ENCODE data around the gene EFNA5. TPM values are rescaled to one million over a fixed set of nuclear protein-coding genes. Genes with fewer than 3 reads are reported as not detected.

Gene EFNA5
- total RNA-seq, 1 experiment from 2014 or later, result 1.5 TPM

- no TSS peak for BruUV-seq (replicated peaks)
- Histone ChIP-seq H3K9me3 (no peaks in the 10 kb centered on the region), H3K36me3 (ENCODE audit: control insufficient read depth, insufficient read depth, low read length) (no peaks in the 10 kb centered on the region), H3K4me3 (ENCODE audit: low read depth, low read length) (no peak overlapping the region), H3K27me3 (replicated peaks; ENCODE audit: control insufficient read depth, insufficient read depth, low read length) (no peaks in the 10 kb centered on the region), H3K4me1 (no peaks in the 10 kb centered on the region)
- H3K9me3 Mint-ChIP-seq (ENCODE audit: unreplicated experiment), result no peaks in the 10 kb centered on the region
- DNase-seq, result no peak
- H3K27me3 Mint-ChIP-seq (ENCODE audit: insufficient read depth, unreplicated experiment), result peaks cover 5% of the 10 kb centered on the region
- TF ChIP-seq CTCF (IDR thresholded peaks at IDR 0.05; ENCODE audit: insufficient read depth in 1 of 2, low read depth in 1 of 2, low read length in 1 of 2, severe bottlenecking in 1 of 2, unreplicated experiment in 1 of 2), result no peak
- intact Hi-C loops (cut with micrococcal nuclease; ENCODE audit: unreplicated experiment), result no loop called here
- H3K4me3 Mint-ChIP-seq (ENCODE audit: unreplicated experiment), result no peak overlapping the region
- no peak overlapping the region for H3K27ac Mint-ChIP-seq (ENCODE audit: unreplicated experiment)
- ChIA-PET CTCF (no interaction called here), POLR2A (no interaction called here)
- no peaks in the 10 kb centered on the region for H3K4me1 Mint-ChIP-seq (ENCODE audit: low read depth, unreplicated experiment)
- no peaks in the 10 kb centered on the region for H3K36me3 Mint-ChIP-seq (ENCODE audit: insufficient read depth, unreplicated experiment)
Observed at GRCh38 chr5:107418902-107419301, 251.8 kb downstream of the EFNA5 start.

- Mint-ChIP-seq H3K27me3 (ENCODE audit: insufficient read depth, unreplicated experiment) (peaks cover 6% of the 10 kb centered on the region), H3K36me3 (ENCODE audit: insufficient read depth, unreplicated experiment) (no peaks in the 10 kb centered on the region), H3K9me3 (ENCODE audit: unreplicated experiment) (no peaks in the 10 kb centered on the region), H3K4me3 (ENCODE audit: unreplicated experiment) (no peak overlapping the region), H3K27ac (ENCODE audit: unreplicated experiment) (no peak overlapping the region), H3K4me1 (ENCODE audit: low read depth, unreplicated experiment) (no peaks in the 10 kb centered on the region)
- no peaks in the 10 kb centered on the region for H3K36me3 ChIP-seq (ENCODE audit: control insufficient read depth, insufficient read depth, low read length)
- no peak overlapping the region for H3K4me3 ChIP-seq (ENCODE audit: low read depth, low read length)
- no peaks in the 10 kb centered on the region for H3K4me1 ChIP-seq
- no peak for DNase-seq
- ChIA-PET POLR2A (no interaction called here), CTCF (no interaction called here)
- no peak for TF ChIP-seq CTCF (IDR thresholded peaks at IDR 0.05; ENCODE audit: insufficient read depth in 1 of 2, low read depth in 1 of 2, low read length in 1 of 2, severe bottlenecking in 1 of 2, unreplicated experiment in 1 of 2)
- BruUV-seq (replicated peaks), result no TSS peak
- no peaks in the 10 kb centered on the region for H3K27me3 ChIP-seq (replicated peaks; ENCODE audit: control insufficient read depth, insufficient read depth, low read length)
- intact Hi-C loops (cut with micrococcal nuclease; ENCODE audit: unreplicated experiment), result no loop called here
- H3K9me3 ChIP-seq, result no peaks in the 10 kb centered on the region
Observed at GRCh38 chr5:107418071-107418470, 252.7 kb downstream of the EFNA5 start.

- TF ChIP-seq CTCF (IDR thresholded peaks at IDR 0.05; ENCODE audit: insufficient read depth in 1 of 2, low read depth in 1 of 2, low read length in 1 of 2, severe bottlenecking in 1 of 2, unreplicated experiment in 1 of 2), result no peak
- no peaks in the 10 kb centered on the region for H3K4me1 Mint-ChIP-seq (ENCODE audit: low read depth, unreplicated experiment)
- H3K27me3 ChIP-seq (replicated peaks; ENCODE audit: control insufficient read depth, insufficient read depth, low read length), result no peaks in the 10 kb centered on the region
- intact Hi-C loops (cut with micrococcal nuclease; ENCODE audit: unreplicated experiment), result no loop called here
- H3K9me3 Mint-ChIP-seq (ENCODE audit: unreplicated experiment), result no peaks in the 10 kb centered on the region
- no peak overlapping the region for H3K27ac Mint-ChIP-seq (ENCODE audit: unreplicated experiment)
- H3K36me3 ChIP-seq (ENCODE audit: control insufficient read depth, insufficient read depth, low read length), result no peaks in the 10 kb centered on the region
- H3K4me1 ChIP-seq, result no peaks in the 10 kb centered on the region
- no TSS peak for BruUV-seq (replicated peaks)
- CTCF ChIA-PET, result no interaction called here
- no peaks in the 10 kb centered on the region for H3K36me3 Mint-ChIP-seq (ENCODE audit: insufficient read depth, unreplicated experiment)
- H3K9me3 ChIP-seq, result no peaks in the 10 kb centered on the region
- H3K4me3 Mint-ChIP-seq (ENCODE audit: unreplicated experiment), result no peak overlapping the region
- peaks cover 8% of the 10 kb centered on the region for H3K27me3 Mint-ChIP-seq (ENCODE audit: insufficient read depth, unreplicated experiment)
- H3K4me3 ChIP-seq (ENCODE audit: low read depth, low read length), result no peak overlapping the region
- no peak for DNase-seq
- POLR2A ChIA-PET, result no interaction called here
Observed at GRCh38 chr5:107415762-107416161, 255.0 kb downstream of the EFNA5 start.
